HG03175 (cell line): ENCODE results near the gene DNAJC1.

Experiments used
- ATAC-seq: cut with Tn5 transposase; IDR thresholded peaks from one replicate; pipeline ENCODE4 v1.9.1; 2021; ENCODE audit warnings: mild to moderate bottlenecking, moderate library complexity; ENCODE audit not compliant: unreplicated experiment

DNAJC1 gene

GRCh38 chr10:21964983-21965665 lies 38.4 kb downstream of the DNAJC1 start:
- ATAC-seq: no peak

GRCh38 chr10:21962358-21962757 lies 41.2 kb downstream of the DNAJC1 start:
- ATAC-seq: no peak

- ATAC-seq: no peak
Measured at GRCh38 chr10:21961847-21962246, 41.7 kb downstream of the DNAJC1 start.

GRCh38 chr10:21959998-21960397 lies 43.5 kb downstream of the DNAJC1 start:
- ATAC-seq: no peak

- no peak for ATAC-seq
Measured at GRCh38 chr10:21954690-21955089, 48.8 kb downstream of the DNAJC1 start.

- ATAC-seq: no peak
Measured at GRCh38 chr10:21954132-21954531, 49.4 kb downstream of the DNAJC1 start.

GRCh38 chr10:21953585-21954057 lies 49.9 kb downstream of the DNAJC1 start:
- ATAC-seq: peak; percentile 73

- ATAC-seq: no peak
Measured at GRCh38 chr10:21950566-21950965, 53.0 kb downstream of the DNAJC1 start.

- no peak for ATAC-seq
Measured at GRCh38 chr10:21946946-21947345, 56.6 kb downstream of the DNAJC1 start.

GRCh38 chr10:21944727-21945386 lies 58.7 kb downstream of the DNAJC1 start:
- ATAC-seq: no peak

GRCh38 chr10:21943633-21944265 lies 59.8 kb downstream of the DNAJC1 start:
- ATAC-seq: no peak

- ATAC-seq: no peak
Measured at GRCh38 chr10:21935439-21936023, 68.0 kb downstream of the DNAJC1 start.

GRCh38 chr10:21934307-21934706 lies 69.2 kb downstream of the DNAJC1 start:
- ATAC-seq: no peak

- no peak for ATAC-seq
Measured at GRCh38 chr10:21929070-21929469, 74.5 kb downstream of the DNAJC1 start.

- no peak for ATAC-seq
Measured at GRCh38 chr10:21927631-21928353, 75.7 kb downstream of the DNAJC1 start.

GRCh38 chr10:21926949-21927348 lies 76.6 kb downstream of the DNAJC1 start:
- no peak for ATAC-seq

GRCh38 chr10:21926358-21926925 lies 77.1 kb downstream of the DNAJC1 start:
- no peak for ATAC-seq

GRCh38 chr10:21925851-21926250 lies 77.7 kb downstream of the DNAJC1 start:
- no peak for ATAC-seq

- ATAC-seq: no peak
Measured at GRCh38 chr10:21924511-21924910, 79.0 kb downstream of the DNAJC1 start.

- ATAC-seq: no peak
Measured at GRCh38 chr10:21920633-21921032, 82.9 kb downstream of the DNAJC1 start.

GRCh38 chr10:21919906-21920305 lies 83.6 kb downstream of the DNAJC1 start:
- peak; percentile 41 for ATAC-seq
